IMR-90 (cell line): ENCODE results near the gene KCNC2. TPM values are rescaled to one million over a fixed set of nuclear protein-coding genes. Genes with fewer than 3 reads are reported as not detected.

Experiments
- polyA plus RNA-seq, 3 experiments: library from polyadenylated mRNA; depleted of rRNA; stranded (reverse); fragments of >200 nt; gene quantifications; 2 replicates each; pipeline ENCODE4 v1.2.3, GENCODE V29; 2012; ENCODE audit warnings: low replicate concordance in 1 of 3
- total RNA-seq: library from RNA; depleted of rRNA; stranded (reverse); fragments of >200 nt; gene quantifications from 2 replicates; pipeline ENCODE4 v1.2.3, GENCODE V29; 2012; rRNA removed

KCNC2 gene
- total and polyA plus RNA-seq, 2 of the 4 experiments (the other 2 are of a cell fraction) = not detected

Other genes with a start within 250 kb of the KCNC2 start
- 2.7 and 2.8 TPM in 2 replicates for gene CAPS2, start 120.5 kb upstream of the KCNC2 start, total RNA-seq
- gene CAPS2, start 120.5 kb upstream of the KCNC2 start, polyA plus RNA-seq (2012; rRNA removed) = 0.98 and 1.2 TPM in 2 replicates
- gene GLIPR1L1, start 124.8 kb upstream of the KCNC2 start, total RNA-seq = not detected in 2 replicates
- gene GLIPR1L1, start 124.8 kb upstream of the KCNC2 start, polyA plus RNA-seq (2012; rRNA removed) = not detected in 2 replicates
- not detected in 2 replicates for gene GLIPR1L2, start 181.2 kb upstream of the KCNC2 start, total RNA-seq
- gene GLIPR1L2, start 181.2 kb upstream of the KCNC2 start, polyA plus RNA-seq (2012; rRNA removed) = 0.07 and 0.13 TPM in 2 replicates